Stimulated activated CD8-positive, alpha-beta memory T cell treated with anti-CD3 and anti-CD28 coated beads, Interleukin-2, amount 100 ng/mL, for 1 hour (primary cell): ENCODE data around the gene GALNT17.

Source experiments
- DNase-seq, 2 donors: peaks; one replicate each; pipeline ENCODE4 v3.0.0-alpha.2; 2020; ENCODE audit warnings: low read depth in 2 of 2

GALNT17 gene

GRCh38 chr7:71504697-71505441 lies 372.9 kb downstream of the GALNT17 start:
- no peak for DNase-seq

GRCh38 chr7:71506822-71507221 lies 374.9 kb downstream of the GALNT17 start:
- DNase-seq, result no peak

- DNase-seq, result no peak
These were observed 376.0 kb downstream of the GALNT17 start for GRCh38 chr7:71507680-71508602.

GRCh38 chr7:71509381-71509780 lies 377.4 kb downstream of the GALNT17 start:
- DNase-seq, result no peak

GRCh38 chr7:71511361-71511807 lies 379.4 kb downstream of the GALNT17 start:
- DNase-seq, result no peak

GRCh38 chr7:71517940-71518699 lies 386.2 kb downstream of the GALNT17 start:
- no peak for DNase-seq

- no peak for DNase-seq
These were observed 386.9 kb downstream of the GALNT17 start for GRCh38 chr7:71518880-71519279.

GRCh38 chr7:71521506-71521905 lies 389.6 kb downstream of the GALNT17 start:
- no peak for DNase-seq

- no peak for DNase-seq
These were observed 394.2 kb downstream of the GALNT17 start for GRCh38 chr7:71526106-71526505.

- no peak for DNase-seq
These were observed 395.3 kb downstream of the GALNT17 start for GRCh38 chr7:71527213-71527612.

GRCh38 chr7:71535616-71536015 lies 403.7 kb downstream of the GALNT17 start:
- DNase-seq, result no peak

GRCh38 chr7:71538210-71538609 lies 406.3 kb downstream of the GALNT17 start:
- no peak for DNase-seq

- no peak for DNase-seq
These were observed 407.7 kb downstream of the GALNT17 start for GRCh38 chr7:71539615-71540014.

- DNase-seq, result no peak
These were observed 409.9 kb downstream of the GALNT17 start for GRCh38 chr7:71541707-71542353.

GRCh38 chr7:71543396-71543795 lies 411.5 kb downstream of the GALNT17 start:
- no peak for DNase-seq

GRCh38 chr7:71544816-71545215 lies 412.9 kb downstream of the GALNT17 start:
- DNase-seq, result no peak

- DNase-seq, result no peak
These were observed 415.5 kb downstream of the GALNT17 start for GRCh38 chr7:71547426-71547825.

- no peak for DNase-seq
These were observed 416.8 kb downstream of the GALNT17 start for GRCh38 chr7:71548746-71549145.

- DNase-seq, result no peak
These were observed 421.4 kb downstream of the GALNT17 start for GRCh38 chr7:71553306-71553705.

- no peak for DNase-seq
These were observed 423.8 kb downstream of the GALNT17 start for GRCh38 chr7:71555758-71556157.

- DNase-seq, result no peak
These were observed 427.1 kb downstream of the GALNT17 start for GRCh38 chr7:71558806-71559613.
